ENCODE measurements around the gene UGP2. TPM values are rescaled to one million over a fixed set of nuclear protein-coding genes. Genes with fewer than 3 reads are reported as not detected.

The UGP2 gene
- total and polyA plus RNA-seq, 4 donors: 76.2 to 723 (median 261) TPM

DNA sequence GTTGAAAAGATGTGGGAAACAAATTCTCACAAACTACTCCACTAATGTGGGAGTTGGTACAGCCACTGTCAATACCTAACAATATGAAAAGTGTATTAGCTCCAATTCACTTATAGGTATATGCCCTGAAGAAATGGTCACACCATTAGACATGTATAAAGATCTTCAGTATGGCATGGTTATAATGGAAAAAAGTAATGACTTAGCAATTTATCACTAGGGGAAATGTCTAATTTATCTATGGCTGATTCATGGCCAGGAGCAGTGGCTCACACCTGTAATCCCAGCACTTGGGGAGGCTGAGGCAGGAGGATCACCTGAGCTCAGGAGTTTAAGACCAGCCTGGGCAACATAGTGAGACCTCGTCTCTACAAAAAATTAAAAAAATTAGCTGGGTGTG, 52.5 kb downstream of the UGP2 start:
- Histone ChIP-seq H3K9me3 (ENCODE audit: control insufficient read depth in 4 of 4, low read length in 3 of 4) (no peaks in the 10 kb centered on the region), H3K27ac (ENCODE audit: low read depth in 1 of 2, low read length in 2 of 2) (no peak overlapping the region), H3K4me1 (ENCODE audit: control insufficient read depth in 4 of 4, insufficient read depth in 4 of 4, low read length in 3 of 4) (no peaks in the 10 kb centered on the region), H3K27me3 (ENCODE audit: control insufficient read depth in 4 of 4, insufficient read depth in 4 of 4, low read length in 3 of 4) (no peaks in the 10 kb centered on the region), H3K36me3 (ENCODE audit: control insufficient read depth in 4 of 4, insufficient read depth in 3 of 4, low read depth in 1 of 4, low read length in 3 of 4) (peaks cover 10 to 51% (median 45%) of the 10 kb centered on the region in 4 donors), H3K9ac (ENCODE audit: low read depth in 1 of 2, low read length in 2 of 2) (no peak overlapping the region), H3K4me3 (ENCODE audit: low read depth in 1 of 3, low read length in 3 of 3) (no peak overlapping the region)
- WGBS: 86% methylated on average over 1 of the region's 1 CpG
- DNase-seq (ENCODE audit: low spot score): no peak
- no peak for TF ChIP-seq ATF3 (IDR thresholded peaks at IDR 0.05)
- TF ChIP-seq RAD21 (IDR thresholded peaks at IDR 0.05): no peak
- no peak for TF ChIP-seq YY1 (IDR thresholded peaks at IDR 0.05)

GRCh38 chr2:63898839-63899238, 57.1 kb downstream of the UGP2 start:
- Histone ChIP-seq H3K9ac (ENCODE audit: low read depth in 1 of 2, low read length in 2 of 2) (no peak overlapping the region), H3K4me1 (ENCODE audit: control insufficient read depth in 4 of 4, insufficient read depth in 4 of 4, low read length in 3 of 4) (peaks cover 0 to 5% (median 0%) of the 10 kb centered on the region in 4 donors), H3K9me3 (ENCODE audit: control insufficient read depth in 4 of 4, low read length in 3 of 4) (peaks cover 0 to 3% (median 0%) of the 10 kb centered on the region in 4 donors), H3K36me3 (ENCODE audit: control insufficient read depth in 4 of 4, insufficient read depth in 3 of 4, low read depth in 1 of 4, low read length in 3 of 4) (peaks cover 7 to 19% (median 13%) of the 10 kb centered on the region in 4 donors), H3K27ac (ENCODE audit: low read depth in 1 of 2, low read length in 2 of 2) (no peak overlapping the region), H3K4me3 (ENCODE audit: low read depth in 1 of 3, low read length in 3 of 3) (no peak overlapping the region), H3K27me3 (ENCODE audit: control insufficient read depth in 4 of 4, insufficient read depth in 4 of 4, low read length in 3 of 4) (no peaks in the 10 kb centered on the region)
- WGBS: 91% methylated on average over 5 of the region's 5 CpGs
- no peak for DNase-seq (ENCODE audit: low spot score)
- no peak for TF ChIP-seq HNF4A (conservative IDR thresholded peaks at IDR 0.05)
- no peak for TF ChIP-seq CTCF (IDR thresholded peaks at IDR 0.05; ENCODE audit: low read depth, low read length, missing input control)
- TF ChIP-seq SP1 (IDR thresholded peaks at IDR 0.05): no peak
- TF ChIP-seq, protein P1, sequence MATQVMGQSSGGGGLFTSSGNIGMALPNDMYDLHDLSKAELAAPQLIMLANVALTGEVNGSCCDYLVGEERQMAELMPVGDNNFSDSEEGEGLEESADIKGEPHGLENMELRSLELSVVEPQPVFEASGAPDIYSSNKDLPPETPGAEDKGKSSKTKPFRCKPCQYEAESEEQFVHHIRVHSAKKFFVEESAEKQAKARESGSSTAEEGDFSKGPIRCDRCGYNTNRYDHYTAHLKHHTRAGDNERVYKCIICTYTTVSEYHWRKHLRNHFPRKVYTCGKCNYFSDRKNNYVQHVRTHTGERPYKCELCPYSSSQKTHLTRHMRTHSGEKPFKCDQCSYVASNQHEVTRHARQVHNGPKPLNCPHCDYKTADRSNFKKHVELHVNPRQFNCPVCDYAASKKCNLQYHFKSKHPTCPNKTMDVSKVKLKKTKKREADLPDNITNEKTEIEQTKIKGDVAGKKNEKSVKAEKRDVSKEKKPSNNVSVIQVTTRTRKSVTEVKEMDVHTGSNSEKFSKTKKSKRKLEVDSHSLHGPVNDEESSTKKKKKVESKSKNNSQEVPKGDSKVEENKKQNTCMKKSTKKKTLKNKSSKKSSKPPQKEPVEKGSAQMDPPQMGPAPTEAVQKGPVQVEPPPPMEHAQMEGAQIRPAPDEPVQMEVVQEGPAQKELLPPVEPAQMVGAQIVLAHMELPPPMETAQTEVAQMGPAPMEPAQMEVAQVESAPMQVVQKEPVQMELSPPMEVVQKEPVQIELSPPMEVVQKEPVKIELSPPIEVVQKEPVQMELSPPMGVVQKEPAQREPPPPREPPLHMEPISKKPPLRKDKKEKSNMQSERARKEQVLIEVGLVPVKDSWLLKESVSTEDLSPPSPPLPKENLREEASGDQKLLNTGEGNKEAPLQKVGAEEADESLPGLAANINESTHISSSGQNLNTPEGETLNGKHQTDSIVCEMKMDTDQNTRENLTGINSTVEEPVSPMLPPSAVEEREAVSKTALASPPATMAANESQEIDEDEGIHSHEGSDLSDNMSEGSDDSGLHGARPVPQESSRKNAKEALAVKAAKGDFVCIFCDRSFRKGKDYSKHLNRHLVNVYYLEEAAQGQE (IDR thresholded peaks at IDR 0.05): no peak
- no peak for TF ChIP-seq JUND (IDR thresholded peaks at IDR 0.05)
- TF ChIP-seq EGR1 (IDR thresholded peaks at IDR 0.05; ENCODE audit: low read depth in 2 of 2): no peak
- TF ChIP-seq TAF1 (conservative IDR thresholded peaks at IDR 0.05): no peak

DNA sequence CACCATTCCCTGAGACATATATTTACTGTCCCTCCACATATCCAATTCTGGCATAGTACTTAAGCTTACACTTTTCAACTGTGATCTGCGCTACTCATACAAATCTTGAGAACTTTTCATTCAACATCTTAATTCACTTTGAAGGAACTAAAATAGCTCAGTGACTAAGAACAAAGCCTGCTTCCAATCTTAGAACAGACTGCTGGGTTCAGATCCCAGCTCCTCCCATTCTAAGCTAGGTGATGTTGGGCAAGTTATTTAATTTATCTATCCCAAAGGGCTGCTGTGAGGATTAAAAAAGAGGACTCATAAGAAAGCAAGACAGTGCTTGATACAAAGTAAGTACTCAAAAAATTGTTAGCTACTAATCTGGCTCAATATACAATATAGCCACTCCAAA, 57.9 kb downstream of the UGP2 start:
- H3K27ac ChIP-seq (ENCODE audit: low read depth in 1 of 2, low read length in 2 of 2): no peak overlapping the region
- TF ChIP-seq SP1 (IDR thresholded peaks at IDR 0.05) (no peak), JUND (IDR thresholded peaks at IDR 0.05) (no peak), YY1 (IDR thresholded peaks at IDR 0.05) (no peak), ZBTB33 (IDR thresholded peaks at IDR 0.05) (no peak), FOXA2 (IDR thresholded peaks at IDR 0.05) (no peak), FOXA1 (IDR thresholded peaks at IDR 0.05) (no peak), CTCF (IDR thresholded peaks at IDR 0.05; ENCODE audit: low read depth, low read length, missing input control) (no peak), RXRA (IDR thresholded peaks at IDR 0.05) (no peak), HNF4A (conservative IDR thresholded peaks at IDR 0.05) (no peak), GABPA (IDR thresholded peaks at IDR 0.05 in 1 of 2, conservative IDR thresholded peaks at IDR 0.05 in 1 of 2) (no peak), TAF1 (conservative IDR thresholded peaks at IDR 0.05) (no peak), HNF4G (IDR thresholded peaks at IDR 0.05) (no peak), EGR1 (IDR thresholded peaks at IDR 0.05; ENCODE audit: low read depth in 2 of 2) (no peak)
- no peak overlapping the region for H3K9ac ChIP-seq (ENCODE audit: low read depth in 1 of 2, low read length in 2 of 2)
- 97% methylated on average over 1 of the region's 1 CpG for WGBS
- no peaks in the 10 kb centered on the region for H3K27me3 ChIP-seq (ENCODE audit: control insufficient read depth in 4 of 4, insufficient read depth in 4 of 4, low read length in 3 of 4)
- H3K9me3 ChIP-seq (ENCODE audit: control insufficient read depth in 4 of 4, low read length in 3 of 4): peaks cover 0 to 3% (median 0%) of the 10 kb centered on the region in 4 donors
- H3K4me1 ChIP-seq (ENCODE audit: control insufficient read depth in 4 of 4, insufficient read depth in 4 of 4, low read length in 3 of 4): peaks cover 0 to 5% (median 0%) of the 10 kb centered on the region in 4 donors
- H3K36me3 ChIP-seq (ENCODE audit: control insufficient read depth in 4 of 4, insufficient read depth in 3 of 4, low read depth in 1 of 4, low read length in 3 of 4): peaks cover 2 to 14% (median 10%) of the 10 kb centered on the region in 4 donors
- no peak overlapping the region for H3K4me3 ChIP-seq (ENCODE audit: low read depth in 1 of 3, low read length in 3 of 3)
- DNase-seq (ENCODE audit: low spot score): no peak

Measured in liver (tissue), 9 donors.